GM21528 (cell line): ENCODE data around the gene FSD2.
"Not testable (repeated sequence)": the region's sequence is repeated elsewhere in the genome, so short reads cannot be mapped to it uniquely, and the experiment has no call there.

Experiments used
- ATAC-seq: cut with Tn5 transposase; IDR thresholded peaks from one replicate; pipeline ENCODE4 v1.9.1; 2021; ENCODE audit warnings: mild to moderate bottlenecking, moderate library complexity; ENCODE audit not compliant: unreplicated experiment, low FRiP score

FSD2 gene

DNA sequence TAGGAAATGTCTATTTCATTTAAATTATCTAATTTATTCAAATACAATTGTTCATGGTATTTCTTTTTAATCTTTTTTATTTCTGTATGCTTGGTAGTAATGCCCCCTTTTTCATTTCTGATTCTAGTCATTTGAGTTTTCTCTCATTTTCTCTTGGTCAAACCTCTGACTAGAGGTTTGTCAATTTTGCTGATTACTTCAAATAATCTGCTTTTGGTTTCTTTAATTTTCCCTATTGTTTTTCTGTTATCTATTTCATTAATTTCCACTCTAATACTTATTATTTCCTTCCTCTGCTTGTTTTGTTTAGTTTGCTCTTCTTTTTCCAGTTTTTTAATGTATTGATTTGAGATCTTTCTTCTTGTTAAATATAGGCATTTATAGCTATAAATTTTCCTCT, 12.1 kb downstream of the FSD2 start:
- no peak for ATAC-seq

DNA sequence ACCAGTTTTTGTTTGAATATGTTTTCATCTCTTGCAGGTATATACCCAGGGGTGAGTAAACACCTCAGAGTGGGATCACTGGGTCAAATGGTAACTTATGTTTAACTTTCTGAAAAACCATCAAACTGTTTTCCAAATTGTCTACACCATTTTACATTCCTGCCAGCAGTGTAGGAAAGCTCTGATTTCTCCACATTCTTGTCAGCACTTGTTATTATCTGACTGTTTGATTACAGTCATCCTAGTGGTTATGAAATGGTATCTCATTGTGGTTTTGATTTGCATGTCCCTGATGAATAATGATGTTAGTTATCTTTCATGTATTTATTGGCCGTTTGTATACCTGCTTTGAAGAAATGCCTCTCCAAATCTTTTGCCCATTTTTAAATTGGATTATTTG, 13.8 kb downstream of the FSD2 start:
- ATAC-seq, result no peak

GRCh38 chr15:82790321-82790720, 15.5 kb downstream of the FSD2 start:
- ATAC-seq, result no peak

GRCh38 chr15:82789491-82789890, 16.4 kb downstream of the FSD2 start:
- no peak for ATAC-seq

DNA sequence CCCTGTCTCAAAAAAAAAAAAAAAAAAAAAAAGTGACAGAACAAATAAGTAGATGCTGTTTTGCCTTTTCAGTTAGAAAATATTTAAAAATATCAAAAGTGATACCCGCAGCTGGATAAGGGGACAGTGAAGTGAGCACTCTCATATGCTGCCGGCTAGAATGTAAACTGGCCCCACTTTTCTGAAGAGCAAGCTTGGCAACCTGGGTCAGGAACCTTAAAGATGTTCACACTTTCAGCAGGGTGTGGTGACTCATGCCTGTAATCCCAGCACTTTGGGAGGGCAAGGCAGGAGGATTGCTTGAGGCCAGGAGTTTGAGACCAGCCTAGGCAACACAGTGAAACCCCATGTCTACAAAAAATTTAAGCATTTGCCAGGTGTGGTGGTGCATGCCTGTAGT, 17.4 kb downstream of the FSD2 start:
- ATAC-seq, result no peak

GRCh38 chr15:82781349-82781748, 24.5 kb downstream of the FSD2 start:
- no peak for ATAC-seq

GRCh38 chr15:82778755-82779154, 27.1 kb downstream of the FSD2 start:
- ATAC-seq, result no peak

DNA sequence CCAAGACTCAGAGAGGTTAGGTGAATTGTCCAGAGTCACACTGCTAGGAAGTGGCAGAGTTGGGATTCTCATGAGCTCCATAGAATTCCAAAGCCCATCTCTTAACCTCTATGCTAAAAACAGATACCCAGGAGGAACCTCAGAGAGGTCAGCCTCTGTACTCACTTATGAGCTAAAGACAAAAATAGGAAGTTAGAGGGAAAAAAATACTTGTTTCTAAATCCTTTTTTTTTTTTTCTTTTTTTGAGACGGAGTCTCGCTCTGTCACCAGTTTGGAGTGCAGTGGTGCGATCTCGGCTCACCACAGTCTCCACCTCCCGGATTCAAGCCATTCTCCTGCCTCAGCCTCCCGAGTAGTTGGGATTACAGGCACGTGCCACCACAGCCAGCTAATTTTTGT, 31.4 kb downstream of the FSD2 start:
- ATAC-seq, result no peak

GRCh38 chr15:82771789-82772607, 33.9 kb downstream of the FSD2 start:
- no peak for ATAC-seq

- ATAC-seq, result no peak
Measured at GRCh38 chr15:82768414-82769054, 37.3 kb downstream of the FSD2 start.

DNA sequence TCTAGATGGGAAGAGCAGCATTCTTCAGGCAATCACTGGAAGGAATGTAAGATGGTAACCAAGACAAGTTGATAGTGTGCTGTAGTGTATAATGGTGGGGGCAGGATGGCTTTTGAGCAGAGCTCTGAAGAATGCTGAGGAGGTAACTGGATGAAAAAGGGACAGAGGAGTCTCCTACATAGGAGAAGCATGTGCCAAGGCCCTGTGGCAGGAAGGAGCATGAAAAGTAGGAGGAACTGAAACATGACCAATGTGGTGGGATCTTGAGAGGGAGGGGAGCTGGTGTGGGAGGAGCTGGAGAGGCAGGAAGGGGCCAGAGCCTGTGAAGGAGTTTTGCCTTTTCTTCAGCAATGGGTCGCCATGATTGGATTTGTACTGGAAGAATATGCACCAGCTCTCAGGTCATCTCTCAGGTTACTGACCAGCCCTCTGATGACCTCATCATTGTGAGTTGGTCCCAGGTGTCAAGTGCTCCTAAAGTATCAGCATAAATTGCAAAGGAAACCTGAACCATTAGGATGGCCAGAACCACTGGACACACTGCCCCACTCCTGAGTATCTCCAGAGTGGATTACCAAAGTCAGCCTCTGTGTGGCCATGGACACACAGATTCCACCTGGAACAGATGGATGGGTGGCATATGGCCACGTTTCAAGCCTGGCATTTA, 38.6 kb downstream of the FSD2 start:
- ATAC-seq, result no peak

- ATAC-seq, result not testable (repeated sequence)
Measured at GRCh38 chr15:82766201-82766600, 39.7 kb downstream of the FSD2 start.

DNA sequence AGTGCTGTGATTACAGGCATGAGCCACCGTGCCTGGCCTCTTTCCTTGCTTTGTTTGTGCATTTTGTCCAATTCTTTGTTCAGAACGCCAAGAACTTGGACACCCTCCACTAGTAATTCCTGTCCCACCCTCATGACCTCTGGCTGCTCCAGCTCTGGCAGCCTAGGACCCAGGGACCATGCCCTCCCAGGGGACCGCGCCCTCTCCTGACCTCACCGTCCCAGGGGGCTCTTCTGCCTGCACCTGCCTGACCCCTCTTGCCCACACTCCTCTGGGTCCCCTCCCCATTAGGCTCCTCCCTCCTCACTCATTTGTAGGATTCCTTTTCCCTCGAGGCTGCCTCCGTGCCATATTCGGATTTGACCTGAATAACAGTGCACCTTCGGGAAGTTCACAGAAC, 41.1 kb downstream of the FSD2 start:
- ATAC-seq, result no peak

DNA sequence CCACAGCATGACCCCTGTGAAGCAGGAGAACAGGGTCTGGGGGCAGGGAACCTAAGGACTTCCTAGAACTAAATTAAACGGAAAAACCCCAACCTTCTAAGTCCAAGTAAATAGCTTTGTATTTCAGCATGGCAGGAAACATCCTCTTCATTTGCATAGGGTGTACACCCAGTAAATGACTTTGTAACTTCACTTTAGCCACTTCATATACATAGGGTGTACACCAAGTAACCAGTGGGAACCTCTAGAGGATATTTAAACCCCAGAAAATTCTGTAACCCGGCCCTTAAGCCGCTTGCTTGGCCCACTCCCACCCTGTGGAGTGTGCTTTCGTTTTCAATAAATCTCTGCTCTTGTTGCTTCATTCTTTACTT, 41.8 kb downstream of the FSD2 start:
- no peak for ATAC-seq

DNA sequence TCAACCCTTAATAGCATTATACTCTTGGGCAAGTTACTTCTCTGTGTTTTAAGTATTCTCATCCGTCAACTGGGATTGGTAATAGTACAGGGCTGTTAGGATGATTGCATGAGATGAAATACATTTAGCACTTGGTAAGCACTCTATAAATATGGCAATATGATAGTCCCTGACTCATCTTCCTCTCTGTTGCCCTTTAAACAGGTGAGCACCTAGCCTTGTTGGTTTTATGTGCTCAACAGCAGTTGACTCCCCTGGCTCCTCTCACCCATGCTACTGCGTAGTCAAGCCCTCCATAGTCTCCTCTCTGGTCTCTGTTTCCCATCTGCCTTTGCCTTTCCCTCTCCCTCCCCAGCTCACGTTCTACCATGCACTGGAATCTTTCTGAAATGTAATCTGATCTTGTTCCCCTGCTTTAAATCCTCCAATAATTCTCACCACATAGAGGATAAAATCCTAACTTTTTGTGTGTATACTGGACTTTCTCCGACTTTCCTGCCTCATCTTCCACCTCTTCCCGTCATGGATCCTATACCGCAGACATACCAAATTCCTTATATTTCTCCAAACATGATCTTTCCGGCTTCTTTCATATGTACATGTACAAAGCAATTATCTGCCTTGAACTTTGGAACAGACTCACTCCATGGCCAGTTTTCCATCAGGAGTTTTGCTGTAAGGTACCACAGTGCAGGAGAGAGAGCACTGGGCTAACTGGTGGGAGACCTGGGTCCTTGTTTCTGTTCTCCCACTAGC, 42.3 kb downstream of the FSD2 start:
- ATAC-seq, result no peak

DNA sequence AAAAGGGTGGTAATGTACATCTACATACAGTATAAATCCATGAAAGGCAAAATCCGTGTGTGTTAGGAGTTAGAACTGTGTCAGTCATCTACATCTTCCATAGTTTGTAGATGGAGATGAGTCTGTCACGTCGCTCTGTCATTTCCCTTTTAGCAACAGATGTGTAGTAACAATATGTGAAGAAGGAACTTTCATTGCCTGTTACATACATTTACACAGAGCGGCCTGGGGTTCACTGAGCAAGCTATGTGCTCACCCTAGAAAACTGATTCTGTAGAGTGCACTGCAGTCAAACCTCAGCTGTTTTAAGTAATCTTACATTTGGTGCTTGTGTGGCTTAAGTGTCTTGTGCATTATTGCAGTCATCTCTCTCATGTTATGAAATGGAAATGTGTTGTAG, 54.6 kb downstream of the FSD2 start:
- ATAC-seq, result no peak

DNA sequence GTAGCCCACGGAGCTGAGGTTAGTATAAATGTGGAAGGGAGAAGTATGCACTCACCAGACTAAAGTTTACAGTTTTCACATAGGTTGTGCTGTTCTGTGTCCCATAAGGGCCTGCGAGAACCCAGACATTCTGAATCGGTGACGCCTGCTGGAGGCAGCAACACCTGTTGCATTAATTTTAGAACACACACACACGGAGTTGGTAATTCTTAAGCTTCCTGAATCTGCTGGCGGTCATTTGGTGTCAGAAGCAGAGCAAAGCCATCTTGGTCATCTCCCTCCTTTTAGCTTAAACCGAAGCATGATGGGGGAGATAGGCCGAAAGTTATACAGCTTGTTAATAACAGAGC, 55.1 kb downstream of the FSD2 start:
- peak; percentile 32 for ATAC-seq

DNA sequence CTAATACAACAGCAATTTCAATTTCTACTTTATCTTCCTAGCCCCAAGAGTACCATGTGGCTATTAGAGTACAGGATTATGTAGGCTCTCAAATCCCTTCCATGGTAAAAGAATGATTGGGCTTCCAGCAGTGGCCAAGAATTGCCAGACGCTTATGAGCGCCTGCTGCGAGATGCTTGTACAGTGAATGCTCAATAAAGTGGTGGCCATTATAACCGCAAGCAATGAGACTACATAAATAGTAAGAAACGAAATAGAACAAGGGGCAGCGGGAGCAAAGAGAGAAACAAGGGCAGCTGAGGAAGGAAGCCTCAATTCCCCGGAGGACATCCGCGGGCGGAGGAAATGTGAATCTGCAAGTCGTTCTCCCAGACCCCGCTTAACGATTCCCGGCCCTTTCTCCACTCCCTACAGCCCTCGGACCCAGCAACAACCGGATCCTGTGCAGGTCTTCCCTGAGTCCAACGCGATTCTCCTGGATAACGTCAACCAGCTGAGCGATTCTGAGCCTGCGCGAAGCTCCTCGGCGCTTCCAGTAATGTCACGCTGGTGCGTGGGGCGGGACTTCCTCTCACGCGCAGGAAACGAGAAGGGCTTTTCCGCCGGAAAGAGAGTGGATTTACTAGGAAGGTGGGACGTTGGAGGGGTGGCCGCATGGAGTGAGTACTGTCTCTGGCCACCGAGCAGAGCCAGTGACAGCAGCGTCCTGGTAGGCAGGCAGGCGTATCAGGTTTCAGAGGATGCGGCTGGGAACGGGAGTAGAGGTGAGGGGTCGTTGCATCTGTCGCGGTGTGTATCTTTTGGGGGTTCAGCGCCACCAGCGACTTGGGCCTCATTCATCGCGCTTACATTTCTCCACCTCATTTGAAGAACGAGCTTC, 55.7 kb downstream of the FSD2 start:
- peak; percentile 95 for ATAC-seq

- no peak for ATAC-seq
Measured at GRCh38 chr15:82748315-82748714, 57.6 kb downstream of the FSD2 start.

DNA sequence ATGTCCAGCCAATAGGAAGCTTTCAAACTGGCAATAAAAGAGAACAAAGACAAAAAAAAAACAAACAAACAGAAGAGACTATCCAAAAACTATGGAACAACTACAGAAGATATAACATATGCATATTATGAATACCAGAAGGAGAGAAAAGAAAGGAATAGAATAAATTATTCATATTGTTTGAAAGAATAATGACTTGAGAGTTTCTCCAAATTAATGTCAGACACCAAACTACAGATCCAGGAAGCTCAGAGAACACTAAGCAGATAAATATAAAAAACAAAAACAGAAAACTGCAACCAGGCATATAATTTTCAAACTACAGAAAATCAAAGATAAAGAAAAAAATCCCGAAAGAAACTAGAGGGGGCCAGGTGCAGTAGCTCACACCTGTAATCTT, 62.1 kb downstream of the FSD2 start:
- no peak for ATAC-seq
